ENCODE results near the gene RHBDF1. TPM values are rescaled to one million over a fixed set of nuclear protein-coding genes. Genes with fewer than 3 reads are reported as not detected.

The RHBDF1 gene
- total RNA-seq, 1 experiment from 2014 or later, result 5.8 TPM

DNA sequence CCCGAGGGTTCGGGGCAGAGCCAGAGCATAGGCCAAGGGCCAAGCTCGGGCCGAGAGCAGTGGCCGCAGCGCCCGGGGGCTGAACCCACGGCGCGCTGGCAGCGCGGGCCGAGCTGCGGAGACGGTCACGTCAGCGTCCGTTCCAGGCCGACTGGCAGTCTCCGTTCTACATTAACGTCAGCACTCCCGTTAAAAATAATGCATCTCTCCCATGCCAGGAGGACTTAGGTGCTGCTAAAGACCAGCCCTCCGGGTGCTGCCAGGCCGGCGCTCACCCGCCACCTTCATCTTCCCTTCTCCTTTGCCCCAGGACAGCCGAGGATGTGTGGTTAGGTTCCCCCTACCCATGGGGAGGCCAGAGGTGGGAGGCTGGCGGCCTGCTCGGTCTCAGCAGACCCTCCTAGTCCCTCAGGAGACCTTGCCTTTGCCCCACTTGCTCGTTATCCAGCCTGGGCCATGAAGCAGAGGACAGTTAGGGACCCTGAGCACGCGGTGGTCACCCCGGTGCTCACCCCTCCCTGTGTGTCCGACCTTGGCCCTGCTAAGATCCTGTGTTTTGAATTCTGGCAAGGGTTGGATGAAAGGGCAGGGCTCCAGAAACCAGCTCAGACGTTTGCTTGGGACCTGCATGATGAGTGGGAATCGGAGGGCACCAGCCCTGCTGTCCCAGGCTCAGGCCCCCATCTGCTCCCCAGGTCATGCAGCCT, 6.2 kb upstream of the RHBDF1 start:
- ChIA-PET CTCF (no interaction called here), POLR2A (ENCODE audit: low non-redundant PET) (no interaction called here)
- Histone ChIP-seq H3K27ac (ENCODE audit: low read depth, low read length, poor library complexity, severe bottlenecking) (peak overlapping the region; percentile 82), H3K36me3 (ENCODE audit: insufficient read depth, low read length, poor library complexity, severe bottlenecking) (peaks cover 6% of the 10 kb centered on the region), H3K4me3 (ENCODE audit: low read depth, low read length, poor library complexity, severe bottlenecking) (peak overlapping the region; percentile 76), H3K27me3 (replicated peaks; ENCODE audit: insufficient read depth, low read depth, low read length, poor library complexity) (no peaks in the 10 kb centered on the region), H3K4me1 (ENCODE audit: insufficient read depth, low read length, poor library complexity, severe bottlenecking) (peaks cover 29% of the 10 kb centered on the region), H3K9me3 (ENCODE audit: low read depth, low read length, poor library complexity, severe bottlenecking) (no peaks in the 10 kb centered on the region)
- intact Hi-C loops (cut with micrococcal nuclease; ENCODE audit: unreplicated experiment), result no loop called here
- DNase-seq (ENCODE audit: low spot score), result no peak
- TF ChIP-seq, protein P1, sequence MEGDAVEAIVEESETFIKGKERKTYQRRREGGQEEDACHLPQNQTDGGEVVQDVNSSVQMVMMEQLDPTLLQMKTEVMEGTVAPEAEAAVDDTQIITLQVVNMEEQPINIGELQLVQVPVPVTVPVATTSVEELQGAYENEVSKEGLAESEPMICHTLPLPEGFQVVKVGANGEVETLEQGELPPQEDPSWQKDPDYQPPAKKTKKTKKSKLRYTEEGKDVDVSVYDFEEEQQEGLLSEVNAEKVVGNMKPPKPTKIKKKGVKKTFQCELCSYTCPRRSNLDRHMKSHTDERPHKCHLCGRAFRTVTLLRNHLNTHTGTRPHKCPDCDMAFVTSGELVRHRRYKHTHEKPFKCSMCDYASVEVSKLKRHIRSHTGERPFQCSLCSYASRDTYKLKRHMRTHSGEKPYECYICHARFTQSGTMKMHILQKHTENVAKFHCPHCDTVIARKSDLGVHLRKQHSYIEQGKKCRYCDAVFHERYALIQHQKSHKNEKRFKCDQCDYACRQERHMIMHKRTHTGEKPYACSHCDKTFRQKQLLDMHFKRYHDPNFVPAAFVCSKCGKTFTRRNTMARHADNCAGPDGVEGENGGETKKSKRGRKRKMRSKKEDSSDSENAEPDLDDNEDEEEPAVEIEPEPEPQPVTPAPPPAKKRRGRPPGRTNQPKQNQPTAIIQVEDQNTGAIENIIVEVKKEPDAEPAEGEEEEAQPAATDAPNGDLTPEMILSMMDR (conservative IDR thresholded peaks at IDR 0.05; ENCODE audit: low read depth, low read length), result no peak
- no peak for TF ChIP-seq EZH2 (IDR thresholded peaks at IDR 0.05; ENCODE audit: borderline replicate concordance, low read depth, low read length, poor library complexity, severe bottlenecking)
- BruUV-seq (replicated peaks), result no TSS peak

DNA sequence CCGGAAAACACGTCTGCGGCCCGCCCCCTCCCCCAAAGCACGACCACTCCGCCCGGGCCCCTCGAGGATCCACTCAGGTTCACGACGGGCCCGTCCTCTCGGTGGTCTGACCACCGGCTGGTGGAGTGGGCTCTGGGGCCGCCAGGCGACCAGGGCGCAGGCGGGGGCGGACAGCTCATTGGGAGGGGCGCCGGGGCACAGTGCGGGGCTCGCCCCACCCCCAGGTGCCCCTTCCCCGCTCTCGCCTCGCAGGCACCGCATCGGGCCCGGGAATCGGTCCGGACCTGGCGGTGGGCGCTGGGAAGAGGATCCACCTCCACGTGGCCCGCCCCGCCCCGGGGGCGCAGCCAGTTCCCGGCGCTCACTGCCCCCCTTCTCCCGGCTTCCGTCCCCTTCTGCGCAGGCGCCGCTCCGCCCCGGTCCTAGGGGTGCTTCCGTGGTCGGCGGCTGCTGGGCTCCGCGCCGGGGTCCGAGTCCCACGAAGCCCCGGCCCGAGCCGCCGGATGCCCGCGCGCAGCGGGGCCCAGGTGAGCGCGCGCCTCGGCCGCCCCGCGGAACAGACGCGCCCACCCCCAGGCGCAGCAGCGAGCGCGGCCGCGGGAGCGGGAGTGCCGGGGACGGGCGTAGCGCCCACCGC, 5.5 kb upstream of the RHBDF1 start, which contains the start of gene MPG:
Gene MPG, plus strand, starts transcription at position 419 of the 637 bp plus-strand sequence. Its CDS starts 85 bp downstream, at position 504.
- Histone ChIP-seq H3K27ac (ENCODE audit: low read depth, low read length, poor library complexity, severe bottlenecking) (peak within 1 kb of the TSS; percentile 82), H3K36me3 (ENCODE audit: insufficient read depth, low read length, poor library complexity, severe bottlenecking) (peaks cover 4% of the 10 kb centered on the region), H3K9me3 (ENCODE audit: low read depth, low read length, poor library complexity, severe bottlenecking) (no peaks in the 10 kb centered on the region), H3K4me1 (ENCODE audit: insufficient read depth, low read length, poor library complexity, severe bottlenecking) (peaks cover 31% of the 10 kb centered on the region), H3K27me3 (replicated peaks; ENCODE audit: insufficient read depth, low read depth, low read length, poor library complexity) (no peaks in the 10 kb centered on the region), H3K4me3 (ENCODE audit: low read depth, low read length, poor library complexity, severe bottlenecking) (peak within 1 kb of the TSS; percentile 76)
- BruUV-seq (replicated peaks), result no TSS peak
- POLR2A ChIA-PET (ENCODE audit: low non-redundant PET), result no interaction called here
- TF ChIP-seq, protein P1 (conservative IDR thresholded peaks at IDR 0.05; ENCODE audit: low read depth, low read length), result no peak
- TF ChIP-seq EZH2 (IDR thresholded peaks at IDR 0.05; ENCODE audit: borderline replicate concordance, low read depth, low read length, poor library complexity, severe bottlenecking), result no peak
- intact Hi-C loops (cut with micrococcal nuclease; ENCODE audit: unreplicated experiment), result no loop called here
- peak; percentile 81 for DNase-seq (ENCODE audit: low spot score)
- CTCF ChIA-PET, result interaction anchor here (0.6 to 1.4 kb wide), 3 partner anchors 12 to 29 kb away, joined by 3 to 4 read pairs (median 4); no protein-coding TSS in a partner anchor

DNA sequence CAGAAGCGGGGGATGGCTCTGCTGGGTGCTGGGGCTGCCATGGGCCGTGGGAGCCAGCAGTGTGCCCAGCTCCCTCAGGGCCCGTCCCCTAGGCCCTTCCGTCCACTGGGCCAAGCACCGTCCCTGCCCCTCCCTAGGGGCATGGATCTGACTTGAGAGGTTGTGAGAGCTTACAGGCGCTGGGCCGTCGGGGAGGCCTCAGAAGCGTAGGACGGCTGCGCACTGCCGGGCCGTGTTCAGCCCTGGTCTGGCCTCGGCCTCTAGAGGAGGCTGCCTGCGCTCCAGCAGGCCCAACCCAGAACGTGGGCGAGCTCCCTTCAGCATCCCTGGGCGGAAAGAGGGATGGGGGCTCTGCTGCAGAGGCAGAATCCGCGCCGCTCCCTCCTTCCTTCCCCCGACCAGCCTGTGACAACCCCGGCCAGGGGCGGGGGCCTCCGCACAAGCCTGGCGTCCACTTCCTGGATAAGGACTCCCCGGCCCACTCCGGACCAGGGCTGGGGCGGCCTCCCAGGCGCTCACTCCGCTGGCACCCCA, 4.9 kb upstream of the RHBDF1 start:
- TF ChIP-seq, protein P1 (conservative IDR thresholded peaks at IDR 0.05; ENCODE audit: low read depth, low read length), result no peak
- TF ChIP-seq EZH2 (IDR thresholded peaks at IDR 0.05; ENCODE audit: borderline replicate concordance, low read depth, low read length, poor library complexity, severe bottlenecking), result no peak
- H3K4me3 ChIP-seq (ENCODE audit: low read depth, low read length, poor library complexity, severe bottlenecking), result peak overlapping the region; percentile 76
- H3K4me1 ChIP-seq (ENCODE audit: insufficient read depth, low read length, poor library complexity, severe bottlenecking), result peaks cover 35% of the 10 kb centered on the region
- ChIA-PET CTCF (interaction anchor here (0.6 to 1.4 kb wide), 4 partner anchors 12 to 30 kb away, joined by 3 to 4 read pairs (median 4); no protein-coding TSS in a partner anchor), POLR2A (ENCODE audit: low non-redundant PET) (no interaction called here)
- no peaks in the 10 kb centered on the region for H3K9me3 ChIP-seq (ENCODE audit: low read depth, low read length, poor library complexity, severe bottlenecking)
- intact Hi-C loops (cut with micrococcal nuclease; ENCODE audit: unreplicated experiment), result no loop called here
- no peaks in the 10 kb centered on the region for H3K27me3 ChIP-seq (replicated peaks; ENCODE audit: insufficient read depth, low read depth, low read length, poor library complexity)
- BruUV-seq (replicated peaks), result no TSS peak
- DNase-seq (ENCODE audit: low spot score), result peak; percentile 47
- peaks cover 4% of the 10 kb centered on the region for H3K36me3 ChIP-seq (ENCODE audit: insufficient read depth, low read length, poor library complexity, severe bottlenecking)
- peak overlapping the region; percentile 82 for H3K27ac ChIP-seq (ENCODE audit: low read depth, low read length, poor library complexity, severe bottlenecking)
